GM18526 (cell line): Measurements from ENCODE around the gene DCBLD2.

Source experiments
- POLR2A ChIP-seq: IDR thresholded peaks from 3 replicates; pipeline ENCODE4 v1.6.1; 2011; ENCODE audit not compliant: insufficient read length; ENCODE audit errors: extremely low read depth

The DCBLD2 gene

GRCh38 chr3:98900265-98901118 lies 1.0 kb downstream of the DCBLD2 start:
- TF ChIP-seq POLR2A = no peak

- TF ChIP-seq POLR2A = no peak
Observed at GRCh38 chr3:98897701-98898100, 3.8 kb downstream of the DCBLD2 start.

DNA sequence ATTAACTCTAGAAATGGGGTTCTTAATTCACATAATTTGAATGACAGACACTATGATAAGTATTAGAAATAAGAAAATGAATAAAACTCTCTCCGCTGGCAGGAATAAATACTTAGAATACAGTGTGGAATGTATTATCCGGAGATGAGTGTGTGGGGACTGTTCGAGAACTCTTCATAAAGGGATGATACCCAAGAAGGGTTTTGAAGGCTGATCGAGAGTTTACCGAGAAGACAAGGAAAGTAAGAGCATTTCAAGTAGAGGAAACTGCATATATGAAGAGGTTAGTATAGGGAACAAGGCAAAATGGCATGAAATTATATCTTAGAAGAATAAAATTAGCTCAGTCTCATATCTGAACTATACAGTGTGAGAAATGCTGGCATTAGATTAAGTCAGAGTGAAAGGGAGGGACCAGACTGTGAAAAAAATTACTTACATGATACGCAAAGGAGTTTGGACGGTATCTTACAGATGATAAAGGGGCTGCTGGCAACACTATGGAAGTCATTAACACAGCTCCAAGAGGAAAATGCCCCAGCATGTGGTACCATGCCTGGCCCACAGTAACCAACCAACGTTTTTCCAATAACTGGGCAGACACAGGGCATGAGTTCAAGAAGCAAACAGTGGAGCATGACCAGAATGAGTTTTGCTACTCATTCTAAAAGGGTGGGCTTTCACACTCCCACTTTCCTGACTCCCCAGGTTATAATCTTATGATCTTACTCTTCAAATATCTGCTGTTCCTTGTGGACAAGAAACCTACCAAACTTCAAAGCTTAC lies 6.5 kb downstream of the DCBLD2 start:
- TF ChIP-seq POLR2A = no peak

DNA sequence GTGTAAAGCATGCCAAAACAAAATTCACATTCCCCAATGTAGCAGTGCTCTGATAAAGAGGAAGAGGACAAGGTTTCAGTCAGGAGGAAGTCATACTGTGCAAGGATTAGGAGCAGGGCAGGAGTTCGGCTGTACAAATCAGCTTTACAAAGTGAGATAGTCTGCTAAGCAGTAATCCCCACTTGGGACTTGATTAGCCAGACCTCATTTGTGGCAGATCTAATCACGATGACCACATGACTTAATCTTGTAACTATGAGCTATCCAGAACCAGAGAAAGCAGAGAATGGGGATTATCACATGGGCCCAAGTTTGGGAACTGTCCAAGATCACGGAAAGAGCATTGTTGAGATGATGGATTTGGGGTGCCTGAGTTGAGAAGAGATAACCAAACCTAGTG lies 7.8 kb downstream of the DCBLD2 start:
- no peak for TF ChIP-seq POLR2A

DNA sequence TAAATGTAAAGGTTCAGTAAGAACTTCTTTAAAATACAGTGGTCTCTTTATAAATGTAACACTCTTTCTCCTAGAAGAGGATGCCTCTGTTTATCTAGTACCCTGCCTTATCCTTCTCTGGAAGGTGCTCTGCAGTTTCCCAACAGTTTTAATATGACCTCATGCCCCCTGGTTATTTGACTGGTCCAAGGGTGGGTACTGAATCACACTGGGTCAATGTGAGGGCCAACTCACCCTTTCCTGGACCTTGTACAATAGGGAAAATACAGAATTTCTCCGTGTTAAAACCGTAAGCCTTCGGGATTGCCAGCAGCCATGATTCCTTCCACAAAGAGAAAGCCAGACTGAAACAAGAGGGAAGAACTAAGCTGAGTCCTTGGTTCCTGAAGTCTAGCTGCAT lies 9.2 kb downstream of the DCBLD2 start:
- TF ChIP-seq POLR2A = no peak

GRCh38 chr3:98890965-98891910 lies 10.3 kb downstream of the DCBLD2 start:
- TF ChIP-seq POLR2A = no peak

GRCh38 chr3:98890181-98890835 lies 11.2 kb downstream of the DCBLD2 start:
- TF ChIP-seq POLR2A = no peak

- no peak for TF ChIP-seq POLR2A
Observed at GRCh38 chr3:98887684-98888083, 13.8 kb downstream of the DCBLD2 start.

DNA sequence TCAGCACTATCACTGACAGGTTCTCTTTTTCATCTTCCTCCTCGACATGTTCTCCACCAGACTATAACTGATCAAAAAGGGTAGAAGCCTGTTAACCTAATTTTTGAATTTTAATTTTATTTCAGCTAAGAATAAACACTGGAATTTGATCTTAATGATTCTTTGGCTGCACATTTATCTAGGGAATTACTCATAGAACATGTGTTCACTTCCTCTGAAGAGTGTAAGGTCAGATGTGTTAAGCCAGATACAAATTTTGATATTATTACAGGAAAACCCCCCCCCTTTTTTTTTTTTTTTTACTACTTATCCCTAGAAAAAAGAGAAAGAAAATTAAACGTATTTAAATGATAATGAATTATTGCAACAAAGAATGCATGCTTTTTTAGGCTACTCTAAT lies 15.0 kb downstream of the DCBLD2 start:
- no peak for TF ChIP-seq POLR2A

- TF ChIP-seq POLR2A = no peak
Observed at GRCh38 chr3:98885851-98886250, 15.6 kb downstream of the DCBLD2 start.

- no peak for TF ChIP-seq POLR2A
Observed at GRCh38 chr3:98884675-98885371, 16.7 kb downstream of the DCBLD2 start.

- no peak for TF ChIP-seq POLR2A
Observed at GRCh38 chr3:98877132-98877531, 24.4 kb downstream of the DCBLD2 start.

GRCh38 chr3:98875535-98875934 lies 26.0 kb downstream of the DCBLD2 start:
- TF ChIP-seq POLR2A = no peak

- no peak for TF ChIP-seq POLR2A
Observed at GRCh38 chr3:98874602-98875249, 26.8 kb downstream of the DCBLD2 start.
